Stimulated activated CD8-positive, alpha-beta memory T cell treated with anti-CD3 and anti-CD28 coated beads, Interleukin-7, amount 100 ng/mL, for 24 hours (primary cell): ENCODE data around the gene SMAD6.
"Not testable (repeated sequence)": the region's sequence is repeated elsewhere in the genome, so short reads cannot be mapped to it uniquely, and the experiment has no call there.

Experiments used
- DNase-seq: peaks from one replicate; pipeline ENCODE4 v3.0.0-alpha.2; 2020; ENCODE audit warnings: low read depth

Gene SMAD6

GRCh38 chr15:66677336-66677735, 24.7 kb upstream of the SMAD6 start:
- no peak for DNase-seq

- no peak for DNase-seq
Measured at GRCh38 chr15:66679061-66679656, 22.9 kb upstream of the SMAD6 start.

DNA sequence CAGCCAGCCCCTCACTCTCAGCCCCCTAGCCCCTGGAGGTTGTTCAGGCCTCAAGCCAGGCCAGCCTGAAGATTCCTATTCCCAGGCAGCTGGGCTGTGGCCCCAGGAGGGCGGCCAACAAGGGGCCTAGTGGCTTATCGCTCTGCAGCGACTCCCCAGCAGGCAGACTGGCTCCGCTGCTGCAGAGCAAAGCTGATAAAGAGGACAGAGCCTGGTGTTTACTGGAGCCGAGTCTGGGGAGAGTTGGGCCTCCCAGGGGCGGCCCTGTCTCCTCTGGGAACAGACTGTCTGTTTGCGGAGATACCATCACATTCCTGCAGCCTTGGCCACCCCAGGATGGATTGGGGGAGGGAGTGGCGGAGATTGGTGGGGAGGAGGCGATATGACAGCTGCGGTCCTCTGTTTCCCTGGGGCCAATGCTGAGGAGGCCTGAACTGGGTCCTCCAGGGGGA, 22.4 kb upstream of the SMAD6 start:
- DNase-seq = no peak

DNA sequence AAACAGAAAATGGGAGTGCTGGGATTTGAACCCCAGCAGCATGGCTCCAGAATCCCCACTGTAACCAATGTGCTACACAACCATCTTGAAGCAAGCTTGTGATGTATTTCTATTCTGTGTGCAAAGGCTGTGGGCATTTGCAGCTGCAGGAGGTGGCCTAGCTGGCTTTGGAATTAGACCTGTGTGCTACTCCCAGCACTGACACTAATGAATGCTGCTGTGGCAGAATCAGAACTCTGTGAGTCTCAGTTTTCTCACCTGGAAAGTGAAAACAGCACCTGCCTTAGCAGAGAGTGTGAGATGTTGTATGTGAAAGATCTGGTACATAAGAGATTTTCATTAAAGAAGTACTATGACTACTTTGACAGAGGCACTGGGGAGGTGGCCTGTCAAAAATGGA, 21.5 kb upstream of the SMAD6 start:
- no peak for DNase-seq

GRCh38 chr15:66681395-66681794, 20.6 kb upstream of the SMAD6 start:
- DNase-seq = no peak

DNA sequence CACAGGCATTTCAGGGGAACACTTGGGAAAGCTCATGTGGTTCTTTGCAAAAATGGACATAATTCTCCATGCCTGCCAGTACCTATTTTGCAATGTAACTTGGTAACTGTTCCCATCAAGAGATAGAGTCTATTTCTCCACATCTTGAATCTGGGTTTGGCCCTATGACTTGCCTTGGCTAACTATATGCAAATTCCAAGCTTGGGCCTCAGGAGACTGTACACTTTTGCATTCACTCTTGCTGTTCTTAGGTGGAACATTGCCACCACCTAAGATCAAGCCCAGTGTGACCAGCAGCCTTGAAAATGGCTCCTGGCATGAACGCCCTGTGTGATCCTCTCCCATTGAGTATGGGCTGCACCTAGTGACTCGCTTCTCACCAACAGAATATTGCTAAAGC, 19.8 kb upstream of the SMAD6 start:
- no peak for DNase-seq

- no peak for DNase-seq
Measured at GRCh38 chr15:66682865-66683264, 19.2 kb upstream of the SMAD6 start.

DNA sequence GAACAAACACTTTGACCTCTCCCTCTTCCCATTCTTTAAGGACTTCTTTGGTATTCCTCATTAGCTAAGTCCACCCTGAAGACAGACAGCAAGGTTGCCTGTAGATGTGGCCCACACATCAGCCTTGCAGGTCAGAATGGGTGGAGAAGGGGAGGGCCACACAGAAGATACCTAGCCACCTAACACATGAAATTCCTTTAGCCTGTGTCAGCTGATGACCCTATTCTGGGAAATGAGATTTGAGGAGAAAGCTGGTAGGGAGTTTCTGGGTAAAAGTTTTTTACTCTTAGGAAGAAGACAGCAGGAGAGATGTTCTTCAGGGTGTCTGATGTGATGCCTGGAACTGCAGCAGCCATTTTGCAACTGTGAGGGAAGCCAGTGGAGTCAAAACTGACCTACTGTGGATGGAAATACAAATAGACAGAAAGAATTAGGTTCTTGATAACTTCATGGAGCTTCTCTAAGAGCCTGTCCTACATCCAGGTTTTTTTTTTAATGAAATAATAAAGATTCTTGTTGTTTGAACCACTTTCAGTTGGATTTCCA, 17.8 kb upstream of the SMAD6 start:
- no peak for DNase-seq

DNA sequence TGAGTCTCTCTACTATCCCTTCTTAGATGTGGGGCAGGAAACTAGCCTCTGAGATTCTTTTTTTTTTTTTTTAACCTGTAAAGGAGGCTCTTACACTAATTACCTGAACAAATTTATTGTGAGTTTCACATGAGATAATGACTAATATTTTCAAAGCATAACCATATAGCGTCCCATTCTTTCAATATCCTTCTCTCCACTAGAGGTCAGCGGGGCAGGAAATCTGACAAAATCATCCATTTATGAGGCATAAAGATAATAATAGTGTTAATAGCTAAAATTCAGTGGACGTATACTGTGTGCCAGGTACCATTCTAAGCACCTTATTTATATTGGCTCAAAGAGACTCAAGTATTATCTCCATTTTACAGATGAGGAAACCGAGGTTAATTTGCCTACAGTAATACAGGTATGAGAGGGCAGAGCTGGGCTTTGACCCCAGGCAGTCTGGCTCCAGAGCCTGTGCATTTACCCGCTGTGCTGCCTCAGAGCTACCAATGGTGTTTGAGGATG, 16.3 kb upstream of the SMAD6 start:
- DNase-seq = no peak

- DNase-seq = not testable (repeated sequence)
Measured at GRCh38 chr15:66690912-66691311, 11.1 kb upstream of the SMAD6 start.

- DNase-seq = no peak
Measured at GRCh38 chr15:66691727-66692126, 10.3 kb upstream of the SMAD6 start.

GRCh38 chr15:66692391-66692790, 9.6 kb upstream of the SMAD6 start:
- no peak for DNase-seq

DNA sequence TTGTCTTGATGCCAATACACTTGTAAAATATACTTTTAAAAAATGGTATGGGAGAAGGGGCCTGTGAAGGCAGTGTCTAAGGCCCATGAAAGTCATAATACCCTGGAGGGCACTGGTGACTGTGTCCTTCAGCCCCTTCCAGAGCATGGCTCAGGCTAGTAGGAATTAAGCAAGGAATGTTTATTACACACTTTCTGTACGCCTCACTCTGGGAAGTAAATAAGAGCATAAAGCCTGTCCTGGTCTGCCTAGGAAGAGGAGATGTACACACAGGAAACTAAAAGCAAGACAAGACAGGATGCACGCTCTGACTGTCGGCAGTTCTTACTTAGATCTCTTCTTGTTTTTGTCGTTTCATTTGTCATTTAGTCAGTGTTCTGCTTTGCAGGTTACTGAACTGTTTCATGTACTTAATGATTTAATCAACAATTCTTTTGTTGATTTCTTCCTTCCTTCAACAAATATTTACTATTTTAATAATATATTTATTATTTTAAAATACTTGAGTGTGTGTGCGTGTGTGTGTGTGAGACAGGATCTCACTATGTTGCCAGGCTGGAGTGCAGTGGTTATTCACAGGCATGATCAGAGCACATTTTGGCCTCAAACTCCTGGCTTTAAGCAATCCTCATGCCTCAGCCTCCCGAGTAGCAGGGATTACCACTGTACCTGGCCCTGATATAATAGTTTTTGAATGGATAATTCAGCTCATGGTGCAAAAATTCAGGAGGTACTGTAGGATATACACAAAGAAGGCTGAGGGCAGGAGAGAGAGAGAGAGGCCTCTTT, 9.0 kb upstream of the SMAD6 start:
- DNase-seq = no peak

DNA sequence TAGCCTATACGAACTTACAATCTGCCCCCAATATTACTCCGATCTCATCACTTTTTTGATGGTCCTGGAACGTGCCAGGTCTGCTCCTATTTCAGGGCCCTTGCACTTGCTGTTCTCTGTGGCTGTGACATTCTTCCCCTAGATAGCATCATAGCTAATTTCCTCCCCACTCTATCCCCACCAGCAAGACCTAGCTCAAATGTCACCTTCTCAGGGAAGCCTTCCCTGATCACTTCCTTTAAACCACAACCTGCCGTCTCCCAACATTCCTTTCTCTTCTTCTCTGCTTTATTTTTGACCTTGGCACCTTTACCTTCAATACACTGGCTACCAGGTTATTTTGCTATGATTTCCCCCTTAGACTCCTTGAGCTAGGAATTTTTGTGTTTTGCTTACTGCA, 5.3 kb upstream of the SMAD6 start:
- no peak for DNase-seq

- DNase-seq = no peak
Measured at GRCh38 chr15:66698318-66698961, 3.6 kb upstream of the SMAD6 start.

- DNase-seq = no peak
Measured at GRCh38 chr15:66698971-66699370, 3.1 kb upstream of the SMAD6 start.

DNA sequence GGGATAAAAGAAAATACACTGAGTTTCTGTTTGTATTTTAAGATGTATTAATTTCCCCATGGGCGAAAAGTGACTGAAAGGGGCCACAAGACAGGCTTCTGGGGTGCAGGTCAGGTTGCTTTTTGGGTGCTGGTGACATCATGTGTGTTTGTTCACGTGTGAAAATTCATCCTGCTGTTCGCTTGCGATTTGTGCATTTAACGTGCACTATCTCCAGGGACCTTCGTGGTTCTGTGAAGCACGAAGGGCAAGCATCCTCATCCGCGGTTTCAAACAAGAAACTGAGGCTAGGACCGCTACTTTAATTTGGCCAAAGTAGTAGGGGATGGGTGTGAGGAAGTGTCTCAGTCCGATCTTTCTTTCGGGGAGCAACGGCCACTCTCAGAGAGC, 1.6 kb upstream of the SMAD6 start:
- no peak for DNase-seq

GRCh38 chr15:66700802-66701421, 1.1 kb upstream of the SMAD6 start:
- peak; percentile 62 for DNase-seq

DNA sequence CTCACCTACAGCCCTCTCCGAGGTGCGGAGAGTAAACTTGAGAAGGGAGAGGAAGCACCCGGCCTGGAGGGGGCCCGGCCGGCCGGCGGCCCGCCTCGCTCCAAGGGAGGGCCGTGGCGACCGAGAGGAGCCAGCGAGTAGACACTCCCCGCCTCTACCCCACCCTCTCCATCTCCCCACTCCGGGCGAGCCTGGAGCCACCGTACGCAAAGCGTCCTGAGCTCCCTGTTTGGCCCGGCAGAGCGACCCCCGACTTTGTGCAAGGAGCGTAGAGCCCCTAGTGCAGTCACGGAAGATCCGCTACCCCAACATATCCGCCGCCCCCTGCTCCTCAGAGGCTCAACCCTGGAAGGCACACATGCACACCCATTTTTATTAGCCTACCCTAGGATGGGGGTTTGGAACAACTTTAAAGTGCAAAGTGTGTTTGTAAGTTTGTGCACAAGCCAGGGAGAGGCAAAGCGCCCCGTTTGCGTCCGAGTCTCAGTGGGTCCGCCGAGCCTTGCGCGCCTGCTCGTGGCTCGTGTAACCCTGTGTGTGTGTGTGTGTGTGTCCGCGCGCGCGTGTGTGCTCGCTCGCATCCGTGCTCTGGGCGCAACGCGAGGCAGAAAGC, 508 bp upstream of the SMAD6 start:
- DNase-seq = no peak

GRCh38 chr15:66702787-66703539, 927 bp downstream of the SMAD6 start:
- no peak for DNase-seq

DNA sequence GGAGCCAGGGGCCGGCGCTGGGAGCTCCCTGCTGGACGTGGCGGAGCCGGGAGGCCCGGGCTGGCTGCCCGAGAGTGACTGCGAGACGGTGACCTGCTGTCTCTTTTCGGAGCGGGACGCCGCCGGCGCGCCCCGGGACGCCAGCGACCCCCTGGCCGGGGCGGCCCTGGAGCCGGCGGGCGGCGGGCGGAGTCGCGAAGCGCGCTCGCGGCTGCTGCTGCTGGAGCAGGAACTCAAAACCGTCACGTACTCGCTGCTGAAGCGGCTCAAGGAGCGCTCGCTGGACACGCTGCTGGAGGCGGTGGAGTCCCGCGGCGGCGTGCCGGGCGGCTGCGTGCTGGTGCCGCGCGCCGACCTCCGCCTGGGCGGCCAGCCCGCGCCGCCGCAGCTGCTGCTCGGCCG, 1.5 kb downstream of the SMAD6 start:
- no peak for DNase-seq
